DMS114 treated with DMSO at 0.1 percent for 48 hours (cell line): ENCODE measurements around the gene NCOA4.
"Not testable (repeated sequence)": the region's sequence is repeated elsewhere in the genome, so short reads cannot be mapped to it uniquely, and the experiment has no call there.

ENCODE experiments used
- DNase-seq: peaks from one replicate; lab custom pipeline; 2025; ENCODE audit not compliant: unreplicated experiment; lab: John Stamatoyannopoulos, UW

NCOA4 gene

DNA sequence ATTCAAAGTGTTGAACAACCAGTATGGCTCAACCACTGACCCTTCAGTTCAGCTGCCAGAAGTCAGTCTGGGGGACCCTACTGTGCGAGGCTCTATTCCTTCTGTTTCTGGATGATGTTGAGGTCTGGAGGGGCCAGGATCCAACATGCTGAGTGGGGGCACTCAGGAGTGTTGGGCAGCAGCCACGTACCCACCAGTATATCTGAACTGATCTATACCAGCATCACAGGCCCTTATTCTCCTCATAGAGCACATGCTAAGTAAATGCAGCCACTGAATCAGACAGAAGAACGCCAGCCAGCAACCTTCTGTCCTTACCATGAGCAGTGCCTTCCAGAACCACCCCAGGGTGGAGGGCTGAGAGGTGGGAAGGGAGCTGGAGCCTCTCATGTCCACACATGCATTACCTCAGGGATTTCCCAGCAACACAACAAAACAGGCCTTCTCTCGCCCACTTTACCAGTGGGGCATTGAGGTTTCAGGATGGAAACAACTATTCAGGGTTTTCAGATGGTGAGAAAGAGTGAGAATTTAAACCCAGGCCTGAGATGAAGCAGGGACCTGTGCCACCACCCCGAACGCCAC, 22.5 kb upstream of the NCOA4 start:
- DNase-seq, result no peak

DNA sequence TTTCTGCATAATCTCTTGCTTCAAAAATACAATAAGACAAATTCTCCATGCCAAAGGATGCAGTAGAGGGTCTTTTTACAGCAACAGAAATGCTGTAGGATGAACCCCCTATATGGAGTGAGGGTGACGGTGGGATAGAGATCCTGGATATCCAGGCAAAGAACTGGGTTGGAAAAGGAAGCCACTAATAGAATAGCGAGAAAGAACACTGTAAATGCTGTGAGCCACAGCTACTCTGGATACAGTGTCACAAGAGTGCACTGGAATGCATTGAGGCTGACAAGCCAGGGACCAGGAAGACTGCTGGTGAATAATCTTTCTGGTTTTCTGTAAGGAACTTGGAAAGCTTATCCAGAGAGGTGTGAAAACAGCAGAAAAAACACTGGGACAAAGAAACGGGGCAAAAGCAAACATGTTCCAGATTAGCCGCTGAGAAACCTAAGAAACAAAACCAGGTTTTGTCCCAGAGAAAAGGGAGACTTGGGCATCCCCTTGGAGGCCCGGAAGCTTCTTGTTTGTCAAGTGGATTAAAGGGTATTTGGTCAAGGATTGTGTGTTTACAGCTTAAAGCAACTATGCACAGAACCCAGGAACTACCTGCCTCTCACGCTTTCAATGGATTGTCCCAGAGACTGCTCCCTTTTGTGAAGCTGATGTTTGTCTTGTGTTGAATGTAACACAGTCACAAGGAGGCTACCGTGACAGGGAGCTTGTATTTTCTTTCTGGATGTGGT, 21.8 kb upstream of the NCOA4 start:
- no peak for DNase-seq

DNA sequence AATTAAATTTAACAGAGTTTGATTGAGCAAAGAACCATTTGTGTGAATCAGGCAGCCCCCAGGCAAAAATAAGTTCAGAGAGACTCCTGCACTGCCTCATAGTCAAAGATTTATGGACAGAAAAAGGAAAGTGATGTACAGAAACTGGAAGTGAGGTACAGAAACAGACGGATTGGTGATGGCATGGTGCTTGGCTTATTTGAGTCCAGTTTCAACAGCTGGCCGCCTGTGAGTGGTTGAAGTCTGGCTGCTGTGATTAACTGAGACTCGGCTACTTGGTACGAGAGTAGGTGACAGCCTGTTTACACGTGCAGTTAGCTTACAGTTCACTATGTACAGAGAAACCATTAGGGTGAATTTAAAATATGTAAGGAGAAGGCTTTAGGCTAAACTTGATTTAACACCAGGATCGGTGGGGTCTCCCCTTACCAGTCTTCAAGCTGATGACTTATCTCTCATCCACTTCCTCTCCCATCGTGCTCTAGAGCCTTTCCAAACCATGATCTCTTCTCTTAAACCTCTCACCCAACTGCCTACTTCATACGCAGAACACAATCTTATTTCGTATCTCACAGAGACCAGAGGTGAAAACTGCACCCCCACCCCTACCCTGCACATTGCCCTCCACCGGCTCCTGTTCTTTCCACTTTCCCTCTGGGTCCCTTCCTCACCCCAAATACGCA, 20.7 kb upstream of the NCOA4 start:
- DNase-seq, result no peak

DNA sequence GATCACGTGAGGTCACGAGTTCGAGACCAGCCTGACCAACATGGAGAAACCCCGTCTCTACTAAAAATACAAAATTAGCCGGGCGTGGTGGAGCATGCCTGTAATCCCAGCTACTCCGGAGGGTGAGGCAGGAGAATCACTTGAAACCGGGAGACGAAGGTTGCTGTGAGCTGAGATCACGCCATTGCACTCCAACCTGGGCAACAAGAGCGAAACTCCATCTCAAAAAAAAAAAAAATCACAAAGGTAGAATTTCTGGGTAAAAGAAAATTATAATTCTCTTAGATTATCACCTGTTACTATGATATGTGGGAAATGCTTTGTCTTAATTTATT, 19.0 kb upstream of the NCOA4 start:
- DNase-seq, result not testable (repeated sequence)

DNA sequence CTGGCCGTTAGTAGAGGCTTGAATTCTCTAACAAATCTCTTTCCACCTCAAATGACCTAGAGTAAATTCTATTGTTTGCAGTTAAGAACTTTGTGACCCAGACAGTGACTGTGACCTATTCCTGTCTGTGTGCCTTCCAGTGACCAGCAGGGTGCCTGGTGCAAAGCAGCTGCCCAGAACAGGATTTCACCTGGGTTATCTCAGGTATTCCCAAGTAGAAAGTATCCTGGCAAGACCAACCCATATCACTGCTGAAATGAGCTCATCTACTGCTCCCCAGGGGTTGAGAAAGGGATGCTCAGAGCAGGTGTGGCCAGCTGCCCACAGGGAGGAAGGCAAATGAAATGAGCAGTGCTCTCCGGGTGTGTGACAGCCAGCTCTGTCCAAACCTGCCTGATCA, 17.7 kb upstream of the NCOA4 start:
- no peak for DNase-seq

DNA sequence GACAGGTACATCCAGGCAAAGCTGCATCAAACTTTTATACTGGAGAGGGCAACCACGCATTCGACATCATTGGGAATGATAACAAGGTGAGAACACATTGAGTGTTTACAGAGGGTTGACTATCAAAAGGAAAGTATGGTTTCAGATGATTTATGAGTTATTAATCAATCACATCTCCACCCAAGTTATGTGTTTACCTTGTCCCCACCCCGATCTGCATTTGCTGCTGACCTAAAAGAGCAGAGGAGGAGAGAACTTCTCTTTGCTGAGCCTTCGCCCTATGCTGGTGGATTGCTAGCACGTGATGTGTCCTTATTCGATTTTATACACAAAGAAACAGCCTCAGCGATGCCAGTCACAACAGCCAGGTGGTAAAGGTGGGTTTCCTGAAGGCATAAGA, 15.8 kb upstream of the NCOA4 start, which contains the start of gene MSMB:
Gene MSMB, minus strand, starts transcription at position 9 of the 400 bp plus-strand sequence. CDS start 32 bp downstream, outside the sequence.
- no peak for DNase-seq

DNA sequence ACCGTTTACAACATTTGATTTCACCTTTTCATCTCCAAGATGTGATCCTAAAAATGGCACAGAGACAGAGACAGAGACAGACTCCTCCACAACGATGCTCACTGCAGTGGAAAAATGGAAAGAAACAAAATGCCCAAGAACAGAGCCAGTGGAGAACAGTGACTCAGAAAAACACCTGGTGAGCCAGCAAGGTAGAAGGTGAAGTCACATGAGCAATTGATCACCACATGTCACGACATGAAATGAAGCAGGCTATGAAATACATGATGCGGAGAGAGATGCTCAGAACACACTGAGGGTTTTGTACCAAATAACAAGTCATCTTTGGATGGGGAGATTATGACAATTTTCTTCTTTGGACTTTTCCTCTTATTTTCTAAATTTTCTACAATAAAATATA, 12.1 kb upstream of the NCOA4 start:
- no peak for DNase-seq

DNA sequence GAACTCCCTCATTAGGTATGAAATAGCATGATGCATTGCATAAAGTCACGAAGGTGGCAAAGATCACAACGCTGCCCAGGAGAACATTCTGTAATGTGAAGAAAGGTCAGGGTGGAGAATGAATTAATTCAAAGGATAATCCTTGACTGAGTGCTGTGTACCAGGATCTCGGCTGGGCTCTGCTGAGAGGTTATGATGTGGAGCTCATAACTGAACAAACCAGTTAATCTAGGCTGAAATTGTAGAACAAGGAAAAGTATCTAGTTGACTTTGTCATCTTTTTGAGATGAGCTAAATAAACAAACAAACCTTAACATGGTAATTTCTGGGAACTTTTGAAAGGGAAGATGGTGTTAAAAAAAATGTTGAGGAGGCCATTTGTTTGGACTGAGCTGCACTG, 9.6 kb upstream of the NCOA4 start:
- no peak for DNase-seq

DNA sequence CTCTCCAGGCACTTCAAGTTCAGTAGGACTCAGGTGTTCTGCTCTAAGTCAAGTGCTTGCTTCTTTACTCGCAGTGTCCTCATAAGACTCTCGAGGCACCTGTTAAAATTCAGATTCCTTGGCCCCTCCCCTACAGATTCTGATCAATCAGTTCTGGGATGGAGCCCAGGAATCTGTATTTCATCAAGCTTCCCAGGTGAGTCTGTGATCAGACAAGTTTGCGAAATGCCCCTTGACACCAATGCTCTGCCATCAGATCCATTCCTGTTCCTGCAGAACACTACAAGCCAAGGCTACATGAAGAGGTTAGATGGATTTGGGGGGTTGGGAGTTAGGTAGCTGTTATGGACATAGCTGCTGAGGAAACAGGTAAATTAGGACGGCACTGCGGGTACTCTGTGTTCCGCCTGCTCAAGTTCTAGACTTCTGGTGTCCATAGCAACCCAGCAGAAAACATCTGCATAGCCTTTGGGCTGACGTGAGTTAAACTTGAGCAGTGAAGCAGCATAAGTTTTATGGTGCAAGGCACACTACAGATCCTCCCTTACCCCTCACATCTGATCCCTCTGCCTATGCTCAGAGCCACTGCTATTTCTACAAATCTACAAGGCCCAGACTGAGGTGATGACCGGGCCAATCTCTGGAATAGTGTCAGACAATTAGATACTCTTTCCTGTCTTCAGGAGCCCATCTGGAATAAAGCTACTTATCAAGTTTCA, 6.8 kb upstream of the NCOA4 start:
- DNase-seq, result no peak

DNA sequence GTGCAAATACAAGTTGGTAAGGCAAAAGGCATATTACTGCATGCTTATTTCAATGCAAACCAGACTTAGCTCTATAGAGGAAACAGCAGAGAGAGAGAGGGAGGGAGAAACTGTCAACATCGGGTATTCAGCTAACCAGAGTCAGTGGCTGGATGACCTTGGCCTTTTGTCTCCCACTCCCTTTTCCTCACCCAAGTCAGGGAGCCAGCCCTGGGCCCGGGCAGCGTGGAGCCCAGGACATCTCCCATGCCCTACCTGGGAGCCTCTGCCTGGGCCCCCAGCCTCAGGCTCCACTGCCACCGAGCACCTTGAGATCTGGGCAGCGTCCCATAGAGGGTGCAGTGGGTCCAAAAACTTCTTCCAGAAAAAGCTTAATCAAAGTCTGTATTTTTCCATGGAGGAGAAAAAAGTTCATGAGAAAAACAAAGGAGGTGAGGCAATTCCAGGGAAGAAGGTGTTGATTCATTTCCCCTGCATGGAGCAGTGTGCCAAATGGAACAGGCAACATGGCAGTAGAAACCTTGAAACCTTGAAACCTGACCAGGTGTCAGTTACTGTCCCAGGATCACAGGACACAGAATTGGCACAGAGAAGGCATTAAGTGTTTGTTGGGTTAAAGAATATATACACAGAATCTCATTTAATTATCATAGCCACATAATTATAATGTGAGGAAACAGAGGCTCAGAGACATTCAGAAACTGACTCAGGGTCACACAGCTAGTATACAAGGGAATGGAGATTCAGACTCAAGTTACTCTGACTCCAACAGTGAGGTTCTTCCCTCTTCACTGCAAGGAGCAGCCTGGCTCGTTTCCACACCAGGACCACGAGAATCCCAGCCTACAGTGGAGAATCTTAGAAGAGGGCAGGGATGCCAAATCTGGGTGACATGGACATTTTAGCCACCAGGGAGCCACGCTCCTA, 5.8 kb upstream of the NCOA4 start:
- DNase-seq, result no peak

DNA sequence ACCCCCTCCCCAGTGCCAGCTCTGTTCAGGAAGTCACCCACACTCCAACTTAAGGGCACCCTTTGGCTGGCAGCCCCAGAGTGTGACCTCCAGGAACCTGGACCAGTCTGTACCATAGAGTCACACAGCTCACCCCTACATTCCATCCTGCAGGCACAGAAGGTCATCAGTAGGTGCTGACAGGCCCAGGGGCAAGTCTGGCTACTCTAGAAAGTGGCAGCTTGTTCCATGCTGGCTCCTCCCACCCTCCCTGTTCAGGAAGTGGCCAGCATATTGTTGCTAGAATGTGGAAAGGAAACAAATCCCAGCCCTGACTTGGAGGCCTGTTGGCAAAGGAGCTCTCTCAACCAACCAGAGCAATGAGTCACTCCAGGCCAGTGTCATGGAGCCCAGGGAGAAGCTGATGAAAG, 3.2 kb upstream of the NCOA4 start:
- DNase-seq, result no peak

DNA sequence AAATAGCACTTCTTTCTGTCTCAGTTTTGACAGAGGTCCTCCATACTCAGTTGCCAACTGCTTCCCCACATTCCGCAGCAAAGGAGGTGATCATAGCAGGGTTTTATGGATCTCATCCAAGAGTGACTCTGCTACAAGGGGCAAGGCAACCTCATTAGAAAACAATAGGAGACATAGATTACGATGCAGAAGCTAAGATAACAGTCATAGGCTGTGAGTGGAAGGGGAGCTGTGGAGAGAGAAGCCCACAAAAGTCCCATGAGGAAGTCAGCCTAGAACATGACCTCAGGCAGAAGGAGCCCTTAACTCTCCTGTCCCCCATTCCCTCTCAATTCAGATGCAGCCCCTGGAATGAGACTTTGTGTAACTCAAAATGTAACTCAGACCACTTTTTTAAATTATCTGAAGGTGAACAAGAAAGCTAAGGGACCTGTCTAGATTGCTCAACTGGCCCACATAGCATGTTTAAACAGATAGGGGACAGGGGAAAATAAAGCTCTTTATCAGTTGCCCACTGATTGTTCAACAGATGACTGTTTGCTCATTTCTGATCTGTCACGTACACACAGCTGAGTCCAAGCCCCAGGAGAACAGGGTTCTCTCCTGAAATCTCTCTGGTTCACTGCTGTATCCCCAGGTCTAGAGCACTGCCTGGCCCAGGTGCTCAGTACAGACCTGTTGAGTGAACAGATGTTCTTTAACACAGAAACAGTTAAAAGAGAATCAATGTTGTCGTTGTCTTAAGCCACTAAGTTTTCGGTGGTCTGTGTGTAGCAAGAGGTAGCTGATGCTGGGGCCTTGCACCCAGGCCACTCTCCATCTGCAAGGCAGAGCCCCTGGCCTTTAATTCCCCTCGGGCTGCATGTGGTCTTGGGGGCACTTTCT, 1.5 kb upstream of the NCOA4 start:
- no peak for DNase-seq

DNA sequence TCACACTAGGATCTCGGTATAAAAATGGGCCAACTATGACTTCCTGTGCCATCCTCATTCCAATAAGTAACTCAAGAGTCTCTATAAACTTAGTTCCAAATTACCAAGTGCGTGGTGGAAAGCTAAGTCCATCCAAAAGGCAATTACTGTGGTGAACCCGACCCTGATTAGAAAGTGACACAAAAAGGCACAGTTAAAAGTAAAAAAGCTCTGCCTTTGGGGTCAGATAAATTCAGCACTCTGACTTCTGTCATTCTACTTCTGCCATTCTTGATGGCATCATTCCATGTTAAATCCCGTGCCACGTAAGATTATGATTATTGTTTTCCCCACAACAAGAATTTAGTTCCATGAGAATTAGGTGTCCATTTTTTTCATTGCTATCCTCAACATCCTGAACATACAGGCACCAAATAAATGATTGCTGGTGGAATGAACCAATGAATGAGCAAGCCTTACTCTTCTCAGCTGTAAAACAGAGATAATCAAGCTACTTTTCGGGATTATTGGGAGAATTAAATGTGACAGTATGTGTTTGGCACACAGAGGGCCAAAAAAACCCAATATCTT, 877 bp downstream of the NCOA4 start:
- no peak for DNase-seq

DNA sequence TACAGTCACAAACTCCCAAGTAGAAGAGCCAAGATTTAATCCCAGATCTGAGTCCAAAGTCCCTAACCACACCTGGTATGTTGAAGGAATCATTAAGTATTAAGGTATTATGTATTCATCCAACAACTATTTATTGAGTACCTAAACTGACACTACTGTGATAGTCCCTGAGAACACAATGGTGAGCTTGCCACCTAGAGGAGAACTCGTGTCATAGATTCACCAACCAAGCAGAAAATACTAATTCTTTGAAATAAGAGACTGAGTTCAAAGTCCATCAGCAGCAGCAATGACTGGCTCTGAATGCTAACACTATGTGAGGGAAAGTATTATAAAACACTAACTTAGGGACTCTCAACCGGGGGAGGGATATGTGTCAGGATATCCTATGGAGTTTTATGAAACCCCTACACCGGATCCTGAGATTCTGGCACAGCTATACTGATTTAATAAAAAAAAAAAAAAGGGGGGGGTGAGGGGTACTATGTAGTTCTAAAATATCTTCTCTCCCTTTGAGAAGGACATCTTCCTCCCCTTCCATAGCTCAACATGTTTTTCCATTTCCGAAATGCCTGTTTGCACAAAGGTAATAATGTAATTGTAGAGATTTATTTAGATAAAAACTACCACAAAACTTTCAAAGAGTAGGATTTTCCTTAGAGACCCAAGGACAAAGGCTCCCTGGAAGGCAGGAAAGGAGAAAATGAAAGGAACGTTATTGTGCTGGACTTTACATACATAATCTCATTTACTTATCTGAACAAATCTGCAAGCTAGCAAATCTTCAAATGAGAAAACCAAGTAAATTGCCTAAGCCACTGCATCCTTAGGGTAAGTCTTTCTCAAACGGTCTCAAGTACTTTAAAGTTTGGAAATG, 1.6 kb downstream of the NCOA4 start:
- DNase-seq, result peak; percentile 57

DNA sequence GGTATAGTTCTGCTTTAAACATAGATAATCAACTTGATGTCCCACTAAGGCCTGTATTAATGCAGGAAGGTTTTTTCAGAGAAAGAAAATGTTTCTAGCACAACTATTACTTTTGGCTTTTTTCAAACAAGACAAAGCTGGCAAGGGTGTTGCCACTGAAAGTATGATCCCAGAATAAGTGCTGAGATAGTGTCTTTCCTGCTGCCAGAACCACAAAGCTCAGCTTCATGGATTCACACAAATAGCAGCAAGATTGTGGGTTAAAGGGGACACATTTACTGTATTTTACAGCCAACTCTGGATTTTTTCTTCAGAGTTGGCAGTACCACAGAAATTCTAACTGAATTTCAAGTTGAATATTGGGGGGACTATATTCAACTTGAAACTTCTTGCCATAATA, 4.3 kb downstream of the NCOA4 start:
- DNase-seq, result no peak

DNA sequence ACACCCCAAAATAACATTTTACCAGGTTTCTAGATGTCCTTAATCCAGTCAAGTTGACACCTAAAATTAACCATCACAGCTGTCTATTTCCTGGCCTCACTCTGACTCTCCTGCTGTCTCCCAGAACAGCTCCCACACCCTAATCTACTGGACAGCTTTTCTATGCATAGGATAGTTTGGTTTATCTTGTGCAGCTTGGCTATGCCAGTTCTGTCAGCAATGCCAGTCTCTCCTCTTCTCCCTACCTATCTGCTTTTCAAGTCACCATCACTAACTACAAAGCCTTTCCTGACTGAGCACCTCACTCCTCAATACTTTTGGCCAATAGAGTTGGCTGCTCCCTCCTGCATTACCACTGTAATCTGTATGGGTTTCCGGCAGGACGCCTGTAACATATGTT, 5.0 kb downstream of the NCOA4 start:
- no peak for DNase-seq

DNA sequence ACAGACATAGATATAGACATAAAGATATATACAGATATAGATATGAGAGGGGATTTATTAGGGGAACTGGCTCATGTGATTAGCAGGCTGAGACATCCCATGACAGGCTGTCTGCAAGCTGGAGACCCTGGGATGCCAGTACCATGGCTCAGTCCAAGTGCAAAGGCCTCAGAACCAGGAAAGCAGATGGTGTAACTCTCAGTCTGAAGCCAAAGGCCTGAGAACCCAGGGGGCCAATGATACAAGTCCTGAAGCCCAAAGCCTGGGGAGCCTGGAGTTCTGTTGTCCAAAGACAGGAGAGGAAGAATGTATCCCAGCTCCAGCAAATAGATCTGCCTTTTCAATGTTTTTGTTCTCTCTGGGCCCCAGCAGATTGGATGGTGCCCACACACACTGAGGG, 5.5 kb downstream of the NCOA4 start:
- no peak for DNase-seq

DNA sequence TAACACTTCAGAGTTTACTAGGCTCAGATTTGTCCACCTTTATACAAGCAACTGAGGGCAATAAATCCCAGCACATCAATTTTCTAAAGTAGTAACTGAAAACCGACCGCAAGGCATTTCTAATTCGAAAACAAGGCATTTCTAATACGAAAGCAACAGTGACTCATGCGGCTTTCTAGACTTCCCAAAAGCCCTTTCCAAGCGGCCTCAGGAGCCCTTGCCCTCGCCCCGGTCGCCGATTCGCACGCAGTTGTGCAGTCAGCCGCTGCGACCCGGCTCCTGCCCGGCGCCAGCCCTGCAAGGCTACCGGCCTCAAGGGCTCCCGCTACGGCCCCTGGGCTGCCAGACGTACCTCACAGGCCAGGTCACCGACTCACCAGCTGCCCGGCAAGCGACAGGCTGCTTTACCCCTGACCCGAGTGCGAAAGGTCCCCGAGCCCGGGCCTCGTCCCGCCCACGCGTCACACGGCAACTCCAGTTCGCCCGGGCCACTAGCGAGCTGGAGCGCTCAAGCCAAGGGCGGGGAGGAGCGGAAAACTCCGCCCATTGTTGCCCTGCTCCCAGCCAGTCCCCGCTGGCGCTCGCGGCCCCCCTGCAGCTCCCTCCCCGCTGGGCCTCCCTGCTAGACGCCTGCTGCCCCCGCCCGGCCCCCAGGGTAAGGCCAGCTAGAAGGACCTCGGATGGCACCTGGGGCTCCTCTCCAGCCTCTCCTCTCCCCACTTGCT, 7.3 kb downstream of the NCOA4 start:
- DNase-seq, result peak; percentile 78
